Limb (tissue), 2 donors: ENCODE measurements around the gene GRIA4.

Source experiments
- DNase-seq, 2 donors: peaks; one replicate each; pipeline ENCODE4 v3.0.0-alpha.2; 2016; ENCODE audit errors: extremely low spot score in 2 of 2

Gene GRIA4

GRCh38 chr11:105636496-105636895 is 26.6 kb downstream of the GRIA4 start:
- DNase-seq, result no peak

- DNase-seq, result no peak
Observed at GRCh38 chr11:105639527-105639926, 29.7 kb downstream of the GRIA4 start.

GRCh38 chr11:105641433-105641832 is 31.6 kb downstream of the GRIA4 start:
- DNase-seq, result no peak

- DNase-seq, result no peak
Observed at GRCh38 chr11:105642870-105643269, 33.0 kb downstream of the GRIA4 start.

GRCh38 chr11:105644839-105645573 is 35.1 kb downstream of the GRIA4 start:
- no peak for DNase-seq

- DNase-seq, result no peak
Observed at GRCh38 chr11:105647780-105648179, 37.9 kb downstream of the GRIA4 start.

- DNase-seq, result no peak
Observed at GRCh38 chr11:105648762-105649161, 38.9 kb downstream of the GRIA4 start.

- DNase-seq, result no peak
Observed at GRCh38 chr11:105665281-105665680, 55.4 kb downstream of the GRIA4 start.

- DNase-seq, result no peak
Observed at GRCh38 chr11:105667441-105667840, 57.6 kb downstream of the GRIA4 start.

- no peak for DNase-seq
Observed at GRCh38 chr11:105670811-105671210, 60.9 kb downstream of the GRIA4 start.

GRCh38 chr11:105673089-105673488 is 63.2 kb downstream of the GRIA4 start:
- peak; percentile 65 to 69 for DNase-seq

GRCh38 chr11:105689631-105690030 is 79.8 kb downstream of the GRIA4 start:
- DNase-seq, result no peak

GRCh38 chr11:105690467-105690866 is 80.6 kb downstream of the GRIA4 start:
- no peak for DNase-seq

- DNase-seq, result no peak
Observed at GRCh38 chr11:105693075-105693759, 83.3 kb downstream of the GRIA4 start.

- no peak for DNase-seq
Observed at GRCh38 chr11:105696000-105696399, 86.1 kb downstream of the GRIA4 start.

- no peak for DNase-seq
Observed at GRCh38 chr11:105697291-105697690, 87.4 kb downstream of the GRIA4 start.

GRCh38 chr11:105699203-105699602 is 89.3 kb downstream of the GRIA4 start:
- DNase-seq, result no peak

- DNase-seq, result no peak
Observed at GRCh38 chr11:105700271-105700670, 90.4 kb downstream of the GRIA4 start.

- no peak for DNase-seq
Observed at GRCh38 chr11:105701098-105701497, 91.2 kb downstream of the GRIA4 start.

- no peak for DNase-seq
Observed at GRCh38 chr11:105705786-105706530, 96.1 kb downstream of the GRIA4 start.

GRCh38 chr11:105713106-105713505 is 103.2 kb downstream of the GRIA4 start:
- DNase-seq, result no peak

GRCh38 chr11:105713696-105714095 is 103.8 kb downstream of the GRIA4 start:
- no peak for DNase-seq
